Kidney tubule cell (primary cell): ENCODE results near the gene PKDCC.

Experiments
- DNase-seq: peaks from one replicate; pipeline ENCODE4 v3.0.0-alpha.2; 2018; ENCODE audit warnings: low spot score

The PKDCC gene, protein sequence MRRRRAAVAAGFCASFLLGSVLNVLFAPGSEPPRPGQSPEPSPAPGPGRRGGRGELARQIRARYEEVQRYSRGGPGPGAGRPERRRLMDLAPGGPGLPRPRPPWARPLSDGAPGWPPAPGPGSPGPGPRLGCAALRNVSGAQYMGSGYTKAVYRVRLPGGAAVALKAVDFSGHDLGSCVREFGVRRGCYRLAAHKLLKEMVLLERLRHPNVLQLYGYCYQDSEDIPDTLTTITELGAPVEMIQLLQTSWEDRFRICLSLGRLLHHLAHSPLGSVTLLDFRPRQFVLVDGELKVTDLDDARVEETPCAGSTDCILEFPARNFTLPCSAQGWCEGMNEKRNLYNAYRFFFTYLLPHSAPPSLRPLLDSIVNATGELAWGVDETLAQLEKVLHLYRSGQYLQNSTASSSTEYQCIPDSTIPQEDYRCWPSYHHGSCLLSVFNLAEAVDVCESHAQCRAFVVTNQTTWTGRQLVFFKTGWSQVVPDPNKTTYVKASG

DNA sequence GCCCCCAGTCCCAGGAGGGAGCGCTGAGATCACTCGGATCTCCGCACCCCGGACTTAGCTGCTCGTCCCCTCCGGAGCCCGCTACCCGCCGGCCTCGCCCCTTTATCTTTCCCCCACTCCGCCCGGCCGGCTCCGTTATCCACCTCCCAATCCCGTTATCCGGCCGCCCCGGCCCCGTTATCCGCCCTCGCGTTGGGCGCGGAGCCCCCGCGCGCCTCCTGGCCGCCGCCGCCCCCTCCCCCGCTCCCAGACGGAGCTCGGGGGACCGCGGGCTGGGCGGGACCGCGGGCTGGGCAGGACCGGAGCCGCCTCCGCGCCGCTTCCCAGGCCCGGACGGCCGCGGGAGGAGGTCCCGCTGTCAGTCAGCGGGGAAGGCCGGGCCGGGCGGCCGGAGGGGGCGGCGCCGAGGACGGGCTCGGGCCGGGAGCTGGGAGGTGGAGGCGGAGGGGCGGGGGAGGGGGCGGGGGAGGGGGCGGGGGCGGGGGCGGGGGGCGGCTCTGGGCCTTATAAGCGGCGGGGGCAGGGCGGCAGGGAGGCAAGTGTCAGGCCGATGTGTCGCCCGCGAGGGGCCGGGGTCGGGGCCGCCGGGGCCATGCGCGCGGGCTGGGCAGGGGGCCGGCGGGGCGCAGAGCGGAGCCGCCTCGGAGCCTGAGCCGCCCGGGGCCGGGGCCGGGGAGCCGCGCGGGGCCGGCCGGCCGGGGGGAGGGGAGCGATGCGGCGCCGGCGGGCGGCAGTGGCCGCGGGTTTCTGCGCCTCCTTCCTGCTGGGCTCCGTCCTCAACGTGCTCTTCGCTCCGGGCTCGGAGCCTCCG, at the start of gene PKDCC:
PKDCC (plus strand) TSS at position 534 of the 811 bp plus-strand sequence; CDS start at position 713, 179 bp downstream.
- peak; percentile 63 for DNase-seq

DNA sequence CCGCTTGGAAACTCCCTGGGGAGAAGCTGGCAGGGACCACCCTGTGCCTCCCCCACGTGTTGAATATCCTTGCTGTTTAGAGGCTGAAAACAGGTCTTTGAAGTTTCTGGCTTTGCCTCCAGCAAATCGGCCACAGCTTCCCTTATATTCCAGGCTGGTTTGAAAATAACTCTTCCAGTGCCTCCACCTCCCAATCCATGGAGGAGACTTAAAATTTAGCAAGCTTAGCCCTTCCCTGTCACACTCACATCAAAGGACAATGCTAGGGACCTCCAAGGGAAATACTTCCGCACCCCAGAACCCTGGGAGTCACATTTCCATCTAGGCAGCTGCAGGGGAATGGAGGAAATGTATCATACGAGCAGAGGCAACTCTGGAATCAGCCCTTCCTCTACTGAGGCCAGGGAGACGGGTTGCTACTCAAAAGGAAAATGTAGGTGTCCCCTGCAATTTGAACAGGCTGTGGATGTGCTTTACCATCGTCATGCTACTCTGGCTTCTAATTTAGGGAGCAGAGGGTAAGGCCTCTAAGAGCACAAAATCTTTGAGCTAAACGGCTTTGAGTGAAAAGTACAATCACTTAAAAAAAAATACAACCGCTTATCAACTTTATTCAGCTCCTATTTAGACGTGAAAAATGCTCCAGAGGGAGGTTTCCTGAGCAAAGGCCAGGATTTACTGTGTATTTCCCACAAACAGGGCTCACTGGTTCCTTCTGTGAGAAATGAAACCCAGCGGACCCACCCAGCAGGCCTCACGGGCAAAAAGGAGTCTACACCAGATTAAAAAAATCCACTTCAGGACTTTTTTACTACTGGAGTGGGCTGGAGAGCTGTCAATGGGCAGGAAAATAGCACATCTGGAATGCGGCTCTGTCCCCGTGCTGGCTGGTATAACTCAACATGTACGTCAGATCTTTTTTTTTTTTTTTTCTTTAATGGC, 49.4 kb upstream of the PKDCC start:
- DNase-seq, result no peak

DNA sequence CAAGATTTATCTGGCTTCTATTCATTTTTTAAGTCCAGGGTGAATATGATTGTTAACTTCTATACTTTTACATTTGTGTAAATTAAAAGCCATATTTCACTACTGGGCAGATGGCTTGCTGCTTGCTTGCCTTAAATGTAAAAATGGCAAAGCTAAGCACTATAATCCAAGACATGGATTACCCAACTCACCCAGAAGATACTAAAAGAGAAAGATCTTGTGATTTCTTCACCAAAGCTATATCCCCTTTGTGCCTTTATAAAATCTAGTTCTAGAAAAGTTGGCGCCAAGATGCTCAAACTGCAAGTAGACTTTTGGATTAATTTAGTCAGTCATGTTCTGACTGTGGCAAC, 48.7 kb upstream of the PKDCC start:
- no peak for DNase-seq

DNA sequence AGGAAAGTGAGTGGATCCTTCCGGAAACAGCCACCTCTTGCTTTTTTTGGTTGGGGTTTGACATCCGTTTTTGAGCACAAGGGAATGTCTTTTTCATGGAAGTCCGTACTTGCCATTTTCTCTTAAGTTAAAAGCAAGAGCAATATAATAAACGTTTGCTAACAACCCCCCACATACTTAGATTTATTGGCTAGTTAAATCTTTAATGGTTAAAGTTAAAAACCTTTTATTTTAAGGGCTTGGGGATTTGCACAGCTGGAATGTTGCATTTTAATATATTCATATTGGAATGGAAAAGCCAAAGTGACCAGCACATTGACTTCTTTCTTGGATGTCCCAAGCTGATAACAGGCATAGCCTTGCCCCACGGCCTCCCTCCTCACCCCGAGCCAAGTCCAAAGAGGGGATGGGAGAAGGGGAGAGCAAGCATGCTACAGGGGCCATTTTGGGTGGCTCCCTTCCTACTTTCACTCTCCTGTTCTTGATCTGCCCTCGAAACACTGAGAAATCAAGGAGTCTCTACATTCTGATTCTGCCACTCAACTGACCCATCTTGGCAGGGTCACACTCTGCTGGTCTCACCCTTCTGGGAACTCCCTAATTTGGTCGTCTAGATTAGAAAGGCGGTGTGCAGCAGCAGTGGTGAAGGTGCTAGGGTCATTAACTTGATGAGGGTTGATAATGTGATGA, 48.1 kb upstream of the PKDCC start:
- DNase-seq, result no peak

DNA sequence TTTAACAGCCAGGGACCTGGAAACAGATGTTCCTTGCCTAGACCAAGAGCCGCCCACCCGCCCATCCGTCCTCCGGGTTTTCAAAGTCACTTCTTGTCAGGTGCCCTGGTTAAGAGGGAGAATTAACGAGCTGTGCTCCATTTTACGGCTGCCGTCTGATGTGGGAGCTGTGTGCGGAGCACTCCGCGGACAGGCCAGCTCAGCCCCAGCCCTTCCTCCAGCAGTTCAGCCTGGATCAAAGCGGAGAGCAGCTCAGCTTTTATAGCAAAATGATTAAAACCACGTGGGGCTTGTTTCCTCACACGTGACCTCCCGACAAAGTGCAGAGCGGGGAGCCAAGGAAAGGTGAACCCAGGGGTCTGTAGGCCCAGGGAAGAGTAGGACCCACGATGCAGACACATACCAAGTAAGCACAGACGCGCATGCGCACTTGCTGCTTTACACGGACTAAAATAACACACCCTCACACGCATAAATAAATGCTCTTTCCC, 46.1 kb upstream of the PKDCC start:
- peak; percentile 22 for DNase-seq

DNA sequence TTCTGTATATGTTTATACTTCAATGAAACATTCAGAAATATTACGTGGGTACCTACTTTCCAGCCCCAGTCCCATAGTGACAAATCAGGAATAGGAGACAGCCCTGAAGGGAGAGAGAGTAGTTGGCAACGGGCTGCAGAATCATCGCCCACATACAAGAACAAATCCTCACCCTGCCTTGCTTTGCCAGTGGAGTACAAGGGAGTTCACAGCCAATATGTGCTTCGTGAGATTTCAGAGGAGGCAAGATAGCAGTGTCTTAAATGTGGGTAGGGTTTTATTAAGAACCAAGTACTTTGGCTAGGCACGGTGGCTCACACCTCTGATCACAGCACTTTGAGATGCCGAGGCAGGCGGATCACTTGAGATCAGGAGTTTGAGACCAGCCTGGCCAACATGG, 40.3 kb upstream of the PKDCC start:
- no peak for DNase-seq

DNA sequence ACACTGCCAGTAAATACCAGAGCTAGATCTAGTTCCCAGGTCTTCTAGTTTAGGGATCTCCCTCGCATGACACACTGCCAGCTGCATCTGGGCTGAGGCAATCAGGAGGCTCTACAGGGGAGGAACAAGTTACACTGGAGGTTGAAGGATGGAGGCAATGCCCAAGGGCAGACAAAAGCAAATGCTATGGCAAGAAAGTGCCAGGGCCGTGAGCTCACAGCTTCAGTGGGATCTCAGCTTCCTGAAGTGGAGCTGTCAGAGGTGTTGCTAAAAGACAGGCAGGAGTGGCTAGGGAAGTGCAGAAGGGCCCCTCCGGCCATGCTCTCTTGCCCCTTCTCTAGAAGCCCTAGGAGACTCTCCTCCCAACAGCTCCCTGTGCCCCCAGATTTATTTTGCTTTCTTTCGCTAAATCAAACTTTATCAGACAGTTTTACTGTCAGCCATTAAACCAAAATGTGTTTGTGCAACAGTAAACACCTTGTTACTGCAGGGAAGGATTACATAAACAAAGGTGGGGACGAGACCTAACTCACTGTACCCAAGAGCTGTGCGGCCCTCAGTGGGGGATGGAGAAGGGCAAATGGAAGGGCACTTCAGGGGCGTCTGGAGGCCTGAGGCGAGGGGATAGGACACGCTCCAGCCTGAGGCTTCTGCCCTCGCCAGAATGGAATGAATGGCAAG, 39.4 kb upstream of the PKDCC start:
- DNase-seq, result peak; percentile 19

DNA sequence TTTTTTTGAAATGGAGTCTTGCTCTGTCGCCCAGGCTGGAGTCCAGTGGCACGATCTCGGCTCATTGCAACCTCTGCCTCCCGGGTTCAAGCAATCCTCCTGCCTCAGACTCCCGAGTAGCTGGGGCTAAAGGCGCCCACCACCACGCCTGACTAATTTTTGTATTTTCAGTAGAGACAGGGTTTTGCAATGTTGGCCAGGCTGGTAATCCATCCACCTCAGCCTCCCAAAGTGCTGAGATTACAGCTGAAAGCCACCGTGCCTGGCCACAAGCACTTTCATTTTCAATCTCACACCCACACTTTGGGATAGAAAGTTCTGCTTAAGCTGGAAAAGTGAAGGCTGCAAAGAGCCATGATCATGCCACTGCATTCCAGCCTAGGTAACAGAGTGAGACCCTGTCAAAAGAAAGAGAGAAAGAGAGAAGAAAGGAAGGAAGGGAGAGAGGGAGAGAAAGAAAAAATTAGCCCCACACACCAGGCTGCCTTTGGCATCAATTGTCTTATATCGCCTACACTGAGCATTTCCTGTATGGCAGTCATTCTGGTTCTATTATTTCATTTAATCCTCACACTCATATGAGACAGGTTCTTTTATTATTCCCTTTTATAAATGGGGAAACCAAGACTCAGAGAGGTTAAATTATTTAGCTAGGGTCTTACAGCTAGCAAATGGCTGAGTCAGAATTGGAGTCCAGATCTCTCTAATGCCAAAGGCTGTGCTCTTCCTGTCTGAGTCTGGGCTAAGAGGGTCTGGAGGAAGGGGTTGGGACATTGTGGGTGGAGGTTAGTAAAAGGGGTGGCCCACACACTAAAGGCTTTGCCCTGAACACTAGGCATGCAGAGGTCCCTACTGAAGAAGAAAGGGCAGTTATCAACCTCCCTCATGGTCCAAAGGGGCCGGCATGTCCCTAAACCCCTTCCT, 37.9 kb upstream of the PKDCC start:
- DNase-seq, result no peak

DNA sequence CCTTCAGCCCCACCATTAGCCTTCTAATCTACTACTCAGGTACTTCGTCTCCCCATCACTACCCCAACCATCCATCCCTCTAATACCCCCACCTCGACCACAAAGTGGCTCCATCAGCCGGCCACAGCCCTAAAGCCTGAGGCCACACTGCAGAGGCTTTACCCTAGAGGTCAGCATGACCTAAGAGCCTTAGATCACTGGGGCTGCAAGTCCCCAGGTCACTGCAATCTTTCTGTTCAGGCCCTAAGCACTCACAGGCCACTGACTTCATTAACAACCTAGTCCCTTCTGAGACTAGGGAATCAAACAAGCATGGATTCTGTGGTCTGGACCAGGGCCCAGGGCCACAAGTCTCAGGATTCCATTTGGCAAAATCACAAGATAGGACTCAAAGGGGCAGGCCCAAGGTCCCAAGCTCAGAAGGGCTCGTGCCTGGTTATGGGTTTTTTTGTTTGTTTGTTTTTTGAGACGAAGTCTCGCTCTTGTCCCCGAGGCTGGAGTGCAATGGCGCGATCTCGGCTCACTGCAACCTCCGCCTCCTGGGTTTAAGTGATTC, 37.0 kb upstream of the PKDCC start:
- peak; percentile 89 for DNase-seq

DNA sequence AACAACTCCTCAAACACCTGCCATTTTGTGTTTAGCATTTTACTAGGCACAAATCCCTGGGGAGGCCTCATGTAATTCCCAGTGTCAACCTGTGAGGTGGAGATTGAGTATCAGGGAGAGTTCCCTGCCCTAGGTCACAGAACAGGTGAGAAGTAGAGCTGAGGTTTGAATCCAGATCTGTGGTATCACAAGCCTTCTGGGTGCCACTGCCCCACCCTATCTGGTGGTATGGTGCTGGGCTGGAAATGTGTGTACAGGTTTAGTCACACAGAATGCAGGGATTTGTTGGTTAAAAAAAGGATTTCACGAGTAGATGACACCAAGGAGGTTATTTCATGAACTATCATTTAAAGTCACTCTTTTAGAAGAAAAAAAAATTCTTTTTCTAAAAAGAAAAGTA, 35.7 kb upstream of the PKDCC start:
- no peak for DNase-seq

DNA sequence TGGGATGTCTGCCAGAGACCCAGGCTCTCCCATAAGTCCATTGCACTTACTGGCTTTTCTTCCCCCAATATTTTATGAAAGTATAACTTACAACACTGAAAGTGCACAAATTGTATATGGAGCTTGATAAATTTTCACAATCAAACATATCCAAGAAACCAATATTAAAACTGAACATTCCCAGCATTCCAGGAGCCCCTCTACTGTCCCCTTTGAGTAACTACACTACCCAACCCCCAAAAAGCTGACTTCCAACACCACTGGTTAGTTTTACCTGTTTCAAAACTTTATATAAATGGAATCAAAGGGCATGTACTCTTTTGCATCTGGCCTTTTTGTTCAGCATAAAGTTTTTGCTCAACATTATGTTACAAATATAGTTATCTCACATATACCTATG, 35.2 kb upstream of the PKDCC start:
- DNase-seq, result no peak

DNA sequence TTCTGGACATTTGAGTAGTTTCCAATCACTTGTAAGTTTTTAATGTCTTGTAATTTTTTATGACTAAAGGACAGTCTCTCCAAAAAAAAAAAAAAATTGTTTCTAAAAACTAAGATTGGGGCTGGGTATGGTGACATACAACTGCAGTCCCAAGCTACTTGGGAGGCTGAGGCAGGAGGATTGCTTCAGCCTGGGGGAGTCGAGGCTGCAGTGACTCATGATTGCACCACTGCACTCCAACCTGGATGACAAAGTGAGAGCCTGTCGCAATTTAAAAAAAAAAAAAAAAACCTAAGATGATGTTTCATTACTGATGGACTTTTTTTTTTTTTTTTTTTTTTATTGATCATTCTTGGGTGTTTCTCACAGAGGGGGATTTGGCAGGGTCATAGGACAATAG, 34.4 kb upstream of the PKDCC start:
- DNase-seq, result no peak

DNA sequence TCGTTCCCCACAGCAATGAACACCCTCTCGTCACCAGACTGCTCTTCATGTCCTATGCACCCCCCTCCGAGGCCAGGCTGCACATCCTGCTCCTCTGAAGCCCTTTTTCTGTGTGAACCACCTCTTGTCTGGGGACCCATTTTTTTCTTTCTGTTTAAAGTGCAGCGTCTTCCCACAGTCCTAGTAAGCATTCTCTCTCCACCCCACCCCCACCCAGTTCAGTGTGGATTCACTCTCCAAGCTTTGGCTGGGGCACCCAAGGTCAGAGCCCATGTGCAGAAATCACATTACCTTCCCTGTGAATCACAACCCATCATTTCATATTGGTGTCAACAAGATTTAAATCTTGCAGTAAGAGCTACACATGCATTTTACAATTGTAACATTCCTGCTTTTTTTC, 26.4 kb upstream of the PKDCC start:
- no peak for DNase-seq

DNA sequence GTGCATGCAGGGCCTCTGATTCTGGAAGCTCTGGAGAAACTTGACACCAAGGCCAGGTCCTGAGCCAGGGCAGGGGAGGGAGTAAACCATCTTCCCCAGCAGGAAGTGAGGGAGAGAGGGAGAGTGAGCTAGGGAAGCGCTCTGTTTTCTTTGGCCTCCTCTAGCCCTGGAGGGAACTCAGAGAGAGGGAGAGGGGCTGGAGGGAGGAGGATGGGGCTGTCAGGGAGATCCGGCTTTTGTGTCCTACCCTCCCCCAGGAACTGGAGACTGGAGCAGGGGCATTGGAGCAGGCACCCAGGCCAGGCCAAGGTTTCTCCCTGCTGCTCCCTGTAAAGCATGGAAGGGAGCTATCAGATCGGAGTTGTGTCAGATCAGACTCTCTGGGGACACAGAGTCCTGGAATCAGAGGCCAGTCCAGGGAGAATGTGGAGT, 22.7 kb upstream of the PKDCC start:
- no peak for DNase-seq

DNA sequence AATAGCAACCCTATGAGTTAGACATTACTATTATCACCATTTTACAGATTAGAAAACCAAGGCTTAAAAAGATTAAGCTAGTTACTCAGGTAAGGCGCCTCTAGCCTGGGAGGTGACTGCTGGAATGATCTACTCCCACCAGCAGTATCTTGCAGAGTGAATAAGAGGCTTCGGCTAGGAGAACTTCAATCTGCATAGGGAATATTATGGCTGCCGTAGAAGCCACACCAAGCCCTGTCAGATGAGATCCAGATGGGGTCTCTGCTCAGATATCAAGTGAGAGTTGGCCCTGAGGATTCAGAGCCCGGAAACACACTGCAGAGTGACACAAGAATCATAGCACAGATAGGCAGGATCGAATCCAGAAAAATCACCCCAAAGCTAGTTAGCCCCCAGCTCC, 21.5 kb upstream of the PKDCC start:
- DNase-seq, result no peak

DNA sequence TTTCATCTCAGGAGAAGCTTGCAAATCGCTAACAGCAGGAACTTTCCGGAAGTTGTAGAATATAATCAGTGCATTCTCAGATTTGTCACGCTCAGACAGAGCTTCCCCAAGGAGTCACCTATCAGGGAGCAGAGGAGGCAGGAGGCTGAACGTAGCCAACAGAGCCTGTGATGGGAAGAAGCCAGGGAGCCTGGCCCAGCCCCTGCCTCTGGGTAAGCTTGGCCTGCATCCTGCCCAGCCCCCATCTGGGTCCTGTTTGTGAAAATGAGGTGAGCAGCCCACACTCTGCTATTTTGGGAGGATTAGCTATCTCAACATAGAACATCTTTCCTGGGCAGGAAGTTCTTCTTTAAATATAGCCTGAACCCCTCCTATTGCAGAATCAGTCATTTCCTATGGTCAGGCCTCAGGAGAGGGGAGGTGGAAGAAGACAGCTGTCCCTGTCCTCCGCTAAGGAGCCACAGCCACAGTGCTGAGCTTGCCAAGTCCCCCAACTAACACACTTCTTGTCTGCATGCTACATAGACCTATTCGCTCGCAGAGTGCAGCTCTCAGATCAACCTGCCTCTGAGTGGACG, 19.2 kb upstream of the PKDCC start:
- DNase-seq, result no peak

DNA sequence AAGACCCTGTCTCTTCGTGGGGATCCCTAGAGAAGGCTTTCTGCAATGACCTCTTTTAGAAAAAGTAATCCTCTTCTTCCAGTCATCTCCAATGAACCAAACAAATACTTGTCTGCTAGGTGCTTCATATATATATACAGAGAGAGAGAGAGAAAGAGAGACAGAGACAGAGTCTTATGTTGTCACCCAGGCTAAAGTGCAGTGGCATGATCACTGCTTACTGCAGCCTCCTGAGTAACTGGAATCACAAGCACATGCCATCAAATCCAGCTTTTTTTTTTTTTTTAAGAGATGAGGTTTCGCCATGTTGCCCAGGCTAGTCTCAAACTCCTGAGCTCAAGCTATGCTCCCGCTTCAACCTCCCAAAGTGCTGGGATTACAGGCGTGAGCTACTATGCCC, 18.6 kb upstream of the PKDCC start:
- no peak for DNase-seq

DNA sequence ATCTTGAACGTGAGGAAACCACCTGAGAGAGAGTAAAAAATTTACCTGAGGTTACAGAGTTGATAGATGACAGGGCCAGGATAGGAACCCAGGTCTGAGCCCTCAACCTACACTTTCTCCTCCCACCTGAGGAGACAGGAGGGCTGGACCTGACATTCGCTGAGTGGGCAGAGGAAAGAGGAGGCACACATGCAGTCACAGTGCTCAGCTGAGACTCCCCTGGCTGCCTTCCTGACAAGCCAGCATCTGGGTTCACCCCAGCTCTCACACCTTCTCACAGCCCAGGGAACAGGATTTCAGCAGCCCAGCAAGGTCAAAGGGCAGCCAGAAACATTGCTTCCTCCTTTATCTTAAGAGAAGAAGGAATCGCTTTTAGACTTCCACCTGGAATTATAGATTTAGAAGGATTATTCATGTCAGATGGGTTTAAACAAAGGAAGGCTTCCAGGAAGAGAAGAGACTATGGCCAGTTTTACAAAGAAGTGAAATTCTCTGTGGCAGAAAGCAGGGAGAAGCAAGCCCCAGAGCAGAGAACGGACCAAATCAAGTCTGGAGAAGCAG, 18.1 kb upstream of the PKDCC start:
- no peak for DNase-seq
